Right renal cortex interstitium (tissue), 3 donors: ENCODE results near the gene AP2A2. TPM values are rescaled to one million over a fixed set of nuclear protein-coding genes. Genes with fewer than 3 reads are reported as not detected.

Experiments
- DNase-seq, 3 donors: peaks; one replicate each; pipeline ENCODE4 v3.0.0-alpha.2; 2013; ENCODE audit warnings: low read depth in 3 of 3, low spot score in 2 of 3
- polyA plus RNA-seq, 3 donors: library from polyadenylated mRNA; unstranded; fragments of 120-200 nt; gene quantifications; one replicate each; pipeline ENCODE4 v1.2.1, GENCODE V29; 2013; ENCODE audit not compliant: insufficient read length in 3 of 3

The AP2A2 gene
- polyA plus RNA-seq, 3 donors = 96.8 to 99.9 (median 98.5) TPM

DNA sequence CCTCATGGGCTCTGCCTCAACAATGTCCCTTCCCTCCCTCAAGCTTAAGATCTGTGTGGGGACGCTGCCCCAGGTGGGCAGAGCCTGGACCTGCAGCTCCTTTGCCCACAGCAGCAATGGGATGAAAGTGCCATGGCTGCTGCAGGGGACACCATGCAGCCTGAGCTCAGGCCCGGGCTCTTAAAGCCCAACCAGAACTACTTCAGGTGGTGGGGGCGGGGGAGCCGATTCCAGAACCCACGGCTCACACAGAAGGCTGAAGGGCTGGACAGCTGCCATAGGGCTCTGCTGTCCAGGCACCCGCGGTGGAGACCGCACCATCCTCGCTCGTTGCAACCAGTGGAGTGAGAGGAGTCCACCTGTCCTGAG, 27.5 kb upstream of the AP2A2 start:
- no peak for DNase-seq

- DNase-seq = no peak
Measured at GRCh38 chr11:898540-899190, 27.0 kb upstream of the AP2A2 start.

DNA sequence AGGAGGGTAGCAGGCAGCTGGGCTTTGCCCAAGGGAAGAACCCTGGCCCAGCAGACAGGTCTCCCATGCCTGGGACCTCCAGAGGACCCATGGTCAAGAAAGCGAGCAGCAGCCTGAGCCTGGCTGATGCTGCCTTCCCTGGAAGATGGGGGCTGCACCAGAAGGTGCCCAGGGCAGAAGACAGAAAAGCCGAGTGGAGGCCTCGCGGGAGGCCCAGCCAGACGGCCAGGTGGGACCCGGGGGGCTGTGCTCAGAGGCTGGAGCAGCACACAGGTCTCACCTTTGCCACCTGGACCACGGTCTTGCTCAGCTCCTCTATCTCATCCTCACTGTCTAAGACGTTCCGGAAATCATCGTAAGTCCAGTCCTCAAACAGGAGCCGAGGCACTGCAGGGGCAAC, 25.9 kb upstream of the AP2A2 start:
- DNase-seq = no peak

DNA sequence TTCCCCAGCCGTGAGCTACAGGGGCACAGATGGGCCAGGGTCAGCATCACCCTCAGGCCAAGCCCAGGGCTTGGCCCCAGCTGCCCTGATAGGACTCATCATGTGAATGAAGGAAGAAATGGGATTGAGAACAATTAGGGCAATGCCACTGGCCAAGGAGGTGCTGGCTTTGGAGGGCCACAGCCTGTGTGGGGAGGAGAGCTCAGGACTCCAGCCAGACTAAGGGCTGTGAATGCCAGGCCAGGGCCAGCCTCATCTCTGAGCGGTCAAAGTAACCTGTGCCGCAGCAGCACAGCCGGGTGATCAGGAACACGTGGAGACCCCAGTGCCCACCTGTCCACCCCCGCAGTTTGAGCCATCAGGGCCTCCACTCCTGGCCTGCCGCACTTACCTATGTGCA, 25.1 kb upstream of the AP2A2 start:
- no peak for DNase-seq

DNA sequence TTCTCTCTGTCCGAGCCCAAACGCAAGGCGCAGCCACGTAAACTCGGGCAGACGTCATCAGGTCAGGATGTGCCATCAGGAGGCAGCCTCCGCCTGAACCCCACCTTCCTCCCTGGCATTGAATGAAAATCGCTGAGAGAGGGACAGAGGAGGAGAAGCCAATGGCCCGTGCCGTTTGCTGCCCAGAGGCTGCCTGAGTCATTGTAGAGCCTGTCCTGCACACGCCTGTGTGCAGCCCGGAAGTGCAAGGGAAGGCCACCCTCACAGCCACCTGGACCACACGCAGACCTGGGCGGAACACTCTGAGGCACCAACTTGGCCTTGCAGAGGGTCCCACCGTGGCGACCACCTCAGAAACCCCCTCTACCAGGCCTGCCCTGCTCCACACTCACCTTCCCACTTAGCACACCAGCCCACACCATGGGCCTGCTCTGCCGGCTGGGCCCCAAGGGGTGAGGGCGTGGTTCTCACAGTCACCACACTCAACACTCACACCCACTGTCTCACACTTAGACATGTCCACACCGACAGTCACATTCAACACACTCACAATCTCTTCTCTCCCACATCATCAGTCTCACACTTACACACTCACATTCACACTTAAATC, 24.1 kb upstream of the AP2A2 start:
- DNase-seq = no peak

- no peak for DNase-seq
Measured at GRCh38 chr11:904380-904779, 21.3 kb upstream of the AP2A2 start.

DNA sequence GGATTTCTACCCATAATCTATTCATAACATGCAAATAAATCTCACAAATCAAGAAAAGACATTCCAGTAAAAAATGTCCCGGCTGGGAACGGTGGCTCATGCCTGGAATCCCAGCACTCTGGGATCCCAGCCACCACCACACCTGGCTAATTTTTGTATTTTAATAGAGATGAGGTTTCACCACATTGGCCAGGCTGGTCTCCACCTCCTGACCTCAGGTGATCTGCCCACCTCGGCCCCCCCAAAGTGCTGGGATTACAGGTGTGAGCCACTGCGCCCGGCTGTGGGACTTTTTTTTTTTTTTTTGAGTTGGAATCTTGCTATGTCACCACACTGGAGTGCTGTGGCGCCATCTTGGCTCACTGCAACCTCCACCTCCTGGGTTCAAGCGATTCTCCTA, 19.7 kb upstream of the AP2A2 start:
- DNase-seq = no peak

DNA sequence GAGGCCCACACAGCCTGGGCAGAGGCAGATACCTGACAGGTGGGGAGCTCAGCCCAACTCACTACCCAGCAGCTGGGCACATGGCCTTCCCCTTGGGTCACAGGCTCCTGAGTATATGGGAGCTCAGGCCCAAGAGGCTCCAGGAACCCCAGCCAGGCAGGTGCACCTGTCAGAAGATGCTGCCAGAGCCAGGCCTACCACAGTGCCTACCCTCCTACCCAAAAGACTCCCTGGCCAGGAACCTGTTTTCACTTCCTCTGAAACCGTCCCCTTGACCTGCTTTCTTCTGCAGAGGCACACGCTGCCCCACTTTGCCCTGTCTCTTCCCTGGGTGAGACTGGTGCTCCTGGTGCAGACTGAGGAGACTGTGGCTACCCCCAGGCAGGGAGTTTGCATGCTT, 18.0 kb upstream of the AP2A2 start:
- DNase-seq = no peak

- no peak for DNase-seq
Measured at GRCh38 chr11:908273-908672, 17.4 kb upstream of the AP2A2 start.

DNA sequence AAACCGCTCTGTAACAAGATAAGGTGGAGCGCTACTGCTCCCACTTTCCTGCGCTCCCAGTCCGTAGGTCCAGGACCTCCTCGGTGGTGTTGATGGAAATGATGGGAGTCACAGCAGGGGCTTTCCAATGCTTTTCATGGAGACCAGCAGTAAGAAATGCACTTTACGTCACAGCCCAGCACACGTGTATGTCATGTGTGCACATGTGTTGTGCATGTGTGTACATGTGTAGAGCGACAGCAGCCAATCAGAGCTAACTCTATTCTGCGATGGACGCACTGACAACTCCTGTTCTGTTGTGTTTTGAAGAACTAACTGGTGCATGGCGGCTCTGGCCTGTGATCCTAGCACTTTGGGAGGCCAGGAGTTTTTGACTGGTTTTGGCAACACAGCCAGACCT, 16.3 kb upstream of the AP2A2 start:
- no peak for DNase-seq

GRCh38 chr11:910044-910588, 15.6 kb upstream of the AP2A2 start:
- no peak for DNase-seq

GRCh38 chr11:910589-911030, 15.1 kb upstream of the AP2A2 start, which contains the start of gene CHID1:
CHID1 (minus strand) TSS chr11:910810; CDS start chr11:904816, 5,994 bp downstream.
- DNase-seq = peak in 1 of 3 donors; percentile 75

DNA sequence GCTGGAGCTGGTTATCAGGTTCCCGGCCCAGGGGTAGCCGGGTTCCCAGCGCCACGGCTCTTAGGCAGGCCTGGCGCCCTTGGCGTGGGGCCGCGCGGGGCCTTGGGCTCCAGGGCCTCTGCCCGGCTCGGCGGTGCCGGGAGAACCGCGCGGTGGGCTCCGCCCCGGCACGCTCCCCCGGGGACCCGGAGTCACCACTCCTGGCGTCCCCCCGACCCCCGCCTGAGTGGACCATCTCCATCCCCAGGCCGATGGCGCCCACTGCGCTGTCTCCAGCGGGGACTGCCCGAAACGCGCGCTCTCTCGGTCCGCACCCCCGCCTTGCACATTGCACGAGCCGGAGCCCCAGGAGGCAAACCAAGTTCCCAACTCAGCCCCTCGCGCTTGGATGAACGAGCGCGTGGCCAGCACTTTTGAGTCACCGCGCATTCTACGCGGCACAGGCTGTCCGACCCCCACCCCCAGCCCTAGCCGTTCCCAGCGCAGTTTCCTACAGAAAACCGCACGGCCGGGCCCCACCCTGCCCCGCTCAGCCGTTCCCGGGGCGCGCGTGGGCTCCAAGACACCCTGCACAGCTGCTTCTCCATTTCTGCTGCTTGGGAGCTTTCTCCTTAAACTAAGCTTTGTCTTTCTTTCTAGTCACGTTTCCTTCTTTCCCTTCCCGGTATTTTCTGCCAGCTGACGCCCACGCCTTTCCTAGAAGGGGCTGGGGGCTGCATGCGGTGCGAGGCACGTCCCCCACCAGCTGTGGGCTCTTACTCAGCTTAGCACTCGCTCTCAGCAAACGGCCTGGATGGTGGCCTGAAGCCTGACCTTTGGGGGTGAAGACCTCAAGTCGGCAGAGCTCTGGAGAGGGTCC, 14.4 kb upstream of the AP2A2 start:
- no peak for DNase-seq

GRCh38 chr11:911890-912219, 13.8 kb upstream of the AP2A2 start:
- DNase-seq = no peak

DNA sequence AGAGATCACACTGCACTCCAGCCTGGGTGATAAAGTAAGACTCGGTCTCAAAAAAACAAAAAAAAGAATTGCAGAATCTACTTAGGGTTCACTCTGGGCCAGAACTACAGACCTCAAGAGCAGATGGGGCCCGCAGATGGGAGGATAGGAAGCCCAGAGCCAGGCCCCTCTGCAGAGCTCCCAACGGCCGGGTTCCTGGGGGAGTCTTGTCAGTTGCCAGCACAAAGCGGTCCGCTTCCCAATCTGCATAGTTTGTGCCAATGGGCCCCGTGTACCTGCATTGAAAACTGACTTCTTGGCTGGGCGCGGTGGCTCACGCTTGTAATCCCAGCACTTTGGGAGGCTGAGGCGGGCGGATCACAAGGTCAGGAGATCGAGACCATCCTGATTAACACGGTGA, 13.4 kb upstream of the AP2A2 start:
- DNase-seq = no peak

DNA sequence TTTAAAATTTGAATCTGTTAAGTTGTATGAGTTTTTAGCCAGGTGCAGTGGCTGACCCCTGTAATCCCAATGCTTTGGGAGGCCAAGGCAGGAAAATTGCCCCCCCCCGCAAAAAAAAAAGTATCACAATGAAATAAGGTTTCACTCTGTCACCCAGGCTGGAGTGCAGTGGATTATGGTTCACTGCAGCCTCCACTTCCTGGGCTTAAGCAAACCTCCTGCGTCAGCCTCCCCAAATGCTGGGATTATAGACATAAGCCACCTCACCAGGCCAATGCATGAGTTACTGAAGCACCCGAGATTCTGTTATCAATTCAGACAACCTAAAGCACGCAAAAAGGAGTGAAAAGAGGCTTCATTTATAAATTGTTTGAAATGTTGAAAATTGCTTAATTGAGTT, 12.6 kb upstream of the AP2A2 start:
- no peak for DNase-seq

DNA sequence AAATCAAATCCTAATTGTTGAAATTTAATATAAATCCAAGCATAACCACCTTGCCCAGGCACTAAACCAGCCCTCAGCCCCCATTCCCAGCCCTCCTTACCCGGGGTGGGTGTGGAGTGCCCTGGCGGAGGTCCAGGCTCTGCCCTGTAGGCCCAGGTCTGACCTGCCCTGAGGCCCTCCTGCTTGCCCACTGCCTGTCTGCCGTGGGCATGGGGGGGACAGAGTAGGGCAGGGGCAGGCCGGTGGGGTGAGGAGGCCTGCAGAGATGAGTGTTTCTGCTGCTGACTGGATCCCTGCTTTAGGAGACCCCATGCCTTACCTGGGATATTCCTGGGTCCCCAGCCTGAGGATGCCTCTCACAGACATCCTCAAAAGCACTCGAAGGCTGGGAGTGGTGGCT, 11.5 kb upstream of the AP2A2 start:
- no peak for DNase-seq

GRCh38 chr11:914747-915501, 10.7 kb upstream of the AP2A2 start:
- DNase-seq = no peak

GRCh38 chr11:917426-917825, 8.2 kb upstream of the AP2A2 start:
- no peak for DNase-seq

DNA sequence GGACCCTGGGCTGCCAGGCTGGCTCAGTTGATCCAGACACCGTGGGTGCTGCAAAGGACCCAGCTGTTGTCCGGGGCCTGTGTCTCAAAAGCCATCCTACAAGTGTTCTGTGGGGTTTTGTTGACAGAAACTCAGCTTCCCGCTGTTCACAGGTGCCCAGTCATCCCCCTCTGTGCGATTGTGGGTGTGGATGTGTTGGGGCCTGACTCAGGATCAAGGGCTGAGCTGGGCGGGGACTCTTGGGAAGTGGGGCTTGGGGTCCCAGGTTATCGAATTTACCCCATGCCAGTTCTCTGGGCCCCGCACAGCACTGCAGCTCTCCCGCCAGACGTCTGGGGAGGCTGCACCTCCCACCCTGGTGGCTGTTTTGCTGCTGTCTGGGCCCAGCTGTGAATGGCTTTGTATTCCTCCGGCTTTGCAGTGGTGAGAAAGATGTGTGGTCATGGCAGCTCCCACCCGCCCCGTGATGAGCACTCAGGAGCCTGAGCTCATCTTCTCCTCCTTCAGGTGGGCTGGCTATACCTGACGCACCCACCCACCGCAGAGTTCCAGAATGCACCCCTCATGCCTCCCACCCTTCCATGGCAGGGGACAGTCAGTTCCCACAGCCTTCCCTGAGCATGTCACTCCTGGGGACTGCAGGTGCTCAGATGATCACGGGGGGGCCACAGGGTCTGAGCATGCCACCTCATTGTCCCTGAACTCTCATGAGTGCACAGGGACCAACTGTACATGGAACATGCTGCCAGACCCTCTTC, 3.6 kb upstream of the AP2A2 start:
- no peak for DNase-seq
